ENCODE measurements around the gene PYGM. TPM values are rescaled to one million over a fixed set of nuclear protein-coding genes. Genes with fewer than 3 reads are reported as not detected.
"Not testable (repeated sequence)": the region's sequence is repeated elsewhere in the genome, so short reads cannot be mapped to it uniquely, and the experiment has no call there.

Gene PYGM
- polyA plus RNA-seq, 1 experiment: 0.14 TPM

- Histone ChIP-seq H3K27ac (ENCODE audit: low read depth, low read length) (peak overlapping the region; percentile 39), H3K9me3 (ENCODE audit: control insufficient read depth, insufficient read depth, low read length) (no peaks in the 10 kb centered on the region), H3K27me3 (ENCODE audit: control insufficient read depth, insufficient read depth, low read length) (peaks cover 42% of the 10 kb centered on the region), H3K4me3 (ENCODE audit: low read depth, low read length) (no peak overlapping the region)
- DNase-seq (ENCODE audit: low read depth, low spot score): no peak
- no peak for TF ChIP-seq CTCF (IDR thresholded peaks at IDR 0.05; ENCODE audit: low read depth, low read length)
- CTCF ChIA-PET: interaction anchor here (4.5 kb wide), 1 partner anchor 17 kb away, joined by 29 read pairs; no protein-coding TSS in a partner anchor
- POLR2A ChIA-PET: no interaction called here
Measured at GRCh38 chr11:64705501-64705900, 54.3 kb downstream of the PYGM start.

- no peak for DNase-seq (ENCODE audit: low read depth, low spot score)
- H3K27me3 ChIP-seq (ENCODE audit: control insufficient read depth, insufficient read depth, low read length): peaks cover 40% of the 10 kb centered on the region
- H3K27ac ChIP-seq (ENCODE audit: low read depth, low read length): no peak overlapping the region
- H3K4me3 ChIP-seq (ENCODE audit: low read depth, low read length): no peak overlapping the region
- H3K9me3 ChIP-seq (ENCODE audit: control insufficient read depth, insufficient read depth, low read length): no peaks in the 10 kb centered on the region
- CTCF ChIA-PET: interaction anchor here (4.5 kb wide), 1 partner anchor 15 kb away, joined by 29 read pairs; no protein-coding TSS in a partner anchor
- POLR2A ChIA-PET: no interaction called here
- TF ChIP-seq CTCF (IDR thresholded peaks at IDR 0.05; ENCODE audit: low read depth, low read length): no peak
Measured at GRCh38 chr11:64703048-64703447, 56.7 kb downstream of the PYGM start.

GRCh38 chr11:64701956-64702355 is 57.8 kb downstream of the PYGM start:
- DNase-seq (ENCODE audit: low read depth, low spot score); H3K4me3 ChIP-seq (ENCODE audit: low read depth, low read length); H3K27ac ChIP-seq (ENCODE audit: low read depth, low read length); H3K9me3 ChIP-seq (ENCODE audit: control insufficient read depth, insufficient read depth, low read length); POLR2A ChIA-PET: not testable (repeated sequence)
- H3K27me3 ChIP-seq (ENCODE audit: control insufficient read depth, insufficient read depth, low read length): peaks cover 50% of the 10 kb centered on the region
- CTCF ChIA-PET: interaction anchor here (2.1 kb wide), 1 partner anchor 13 kb away, joined by 8 read pairs; no protein-coding TSS in a partner anchor

- no peak for DNase-seq (ENCODE audit: low read depth, low spot score)
- CTCF ChIA-PET: interaction anchor here (0.6 to 3.5 kb wide), 3 partner anchors 10 to 104 kb away, joined by 3 to 35 read pairs (median 4); no protein-coding TSS in a partner anchor
- H3K4me3 ChIP-seq (ENCODE audit: low read depth, low read length): no peak overlapping the region
- POLR2A ChIA-PET: no interaction called here
- H3K9me3 ChIP-seq (ENCODE audit: control insufficient read depth, insufficient read depth, low read length): no peaks in the 10 kb centered on the region
- H3K27me3 ChIP-seq (ENCODE audit: control insufficient read depth, insufficient read depth, low read length): peaks cover 44% of the 10 kb centered on the region
- H3K27ac ChIP-seq (ENCODE audit: low read depth, low read length): no peak overlapping the region
- TF ChIP-seq CTCF (IDR thresholded peaks at IDR 0.05; ENCODE audit: low read depth, low read length): no peak
Measured at GRCh38 chr11:64698427-64698826, 61.3 kb downstream of the PYGM start.

- ChIA-PET CTCF (interaction anchor here (0.6 to 3.5 kb wide), 2 partner anchors 9 to 105 kb away, joined by 4 to 35 read pairs; no protein-coding TSS in a partner anchor), POLR2A (no interaction called here)
- no peak for TF ChIP-seq CTCF (IDR thresholded peaks at IDR 0.05; ENCODE audit: low read depth, low read length)
- no peak for DNase-seq (ENCODE audit: low read depth, low spot score)
- Histone ChIP-seq H3K4me3 (ENCODE audit: low read depth, low read length) (no peak overlapping the region), H3K27me3 (ENCODE audit: control insufficient read depth, insufficient read depth, low read length) (peaks cover 45% of the 10 kb centered on the region), H3K9me3 (ENCODE audit: control insufficient read depth, insufficient read depth, low read length) (no peaks in the 10 kb centered on the region), H3K27ac (ENCODE audit: low read depth, low read length) (no peak overlapping the region)
Measured at GRCh38 chr11:64697663-64698375, 62.0 kb downstream of the PYGM start.

Other genes with a start within 250 kb of the PYGM start
- gene SLC22A11, start 204.0 kb downstream of the PYGM start, polyA plus RNA-seq (2011; rRNA removed): not detected in 2 replicates
- not detected in 2 replicates for gene SLC22A12, start 168.8 kb downstream of the PYGM start, polyA plus RNA-seq (2011; rRNA removed)
- not detected in 2 replicates for gene NRXN2, start 36.8 kb downstream of the PYGM start, polyA plus RNA-seq (2011; rRNA removed)
- gene RASGRP2, start 15.8 kb downstream of the PYGM start, polyA plus RNA-seq (2011; rRNA removed): 0.16 and 0.43 TPM in 2 replicates
- 55.9 and 56.8 TPM in 2 replicates for gene SF1, start 18.6 kb upstream of the PYGM start, polyA plus RNA-seq (2011; rRNA removed)
- gene MAP4K2, start 43.2 kb upstream of the PYGM start, polyA plus RNA-seq (2011; rRNA removed): 9.9 and 14.1 TPM in 2 replicates
- gene MEN1, start 50.6 kb upstream of the PYGM start, polyA plus RNA-seq (2011; rRNA removed): 15.0 and 22.3 TPM in 2 replicates
- gene CDC42BPG, start 84.7 kb upstream of the PYGM start, polyA plus RNA-seq (2011; rRNA removed): 0.02 and 0.04 TPM in 2 replicates
- gene EHD1, start 118.6 kb upstream of the PYGM start, polyA plus RNA-seq (2011; rRNA removed): 56.1 and 77.7 TPM in 2 replicates
- 3.7 and 5.1 TPM in 2 replicates for gene ATG2A, start 157.2 kb upstream of the PYGM start, polyA plus RNA-seq (2011; rRNA removed)
- 11.2 and 16.6 TPM in 2 replicates for gene PPP2R5B, start 164.7 kb upstream of the PYGM start, polyA plus RNA-seq (2011; rRNA removed)
- not detected in 2 replicates for gene GPHA2, start 175.9 kb upstream of the PYGM start, polyA plus RNA-seq (2011; rRNA removed)
- gene MAJIN, start 212.1 kb upstream of the PYGM start, polyA plus RNA-seq (2011; rRNA removed): not detected in 2 replicates
- gene BATF2, start 237.0 kb upstream of the PYGM start, polyA plus RNA-seq (2011; rRNA removed): 1.5 and 2.1 TPM in 2 replicates